Hepatocyte (in vitro differentiated cells): ENCODE measurements around the gene ATAD1. TPM values are rescaled to one million over a fixed set of nuclear protein-coding genes. Genes with fewer than 3 reads are reported as not detected.
"Not testable (repeated sequence)": the region's sequence is repeated elsewhere in the genome, so short reads cannot be mapped to it uniquely, and the experiment has no call there.

Experiments
- DNase-seq: peaks from one replicate; pipeline ENCODE4 v3.0.0-alpha.2; 2016; ENCODE audit warnings: low spot score
- H2AFZ ChIP-seq: fragments of 200-600 bp; sonication (generic); 2 replicates; pipeline ENCODE4 v1.6.0; 2016; ENCODE audit warnings: antibody characterized with exemption, mild to moderate bottlenecking
- H3K27ac ChIP-seq: fragments of 200-600 bp; sonication (generic); 2 replicates; pipeline ENCODE4 v1.5.1; 2016; ENCODE audit warnings: mild to moderate bottlenecking
- H3K27me3 ChIP-seq: fragments of 200-600 bp; sonication (generic); 2 replicates; pipeline ENCODE4 v1.6.1; 2016
- H3K36me3 ChIP-seq: fragments of 200-600 bp; sonication (generic); replicated peaks from 2 replicates; pipeline ENCODE4 v1.5.1; 2016; ENCODE audit warnings: low read depth; ENCODE audit not compliant: insufficient read depth
- H3K4me1 ChIP-seq: fragments of 200-600 bp; sonication (generic); 2 replicates; pipeline ENCODE4 v1.5.1; 2016; ENCODE audit warnings: mild to moderate bottlenecking, moderate library complexity; ENCODE audit not compliant: insufficient read depth
- H3K4me2 ChIP-seq: fragments of 200-600 bp; sonication (generic); 2 replicates; pipeline ENCODE4 v1.6.0; 2016
- H3K4me3 ChIP-seq: fragments of 200-600 bp; sonication (generic); 2 replicates; pipeline ENCODE4 v1.5.1; 2016; ENCODE audit warnings: mild to moderate bottlenecking
- H3K79me2 ChIP-seq: fragments of 200-600 bp; sonication (generic); 2 replicates; pipeline ENCODE4 v1.6.0; 2017; ENCODE audit warnings: mild to moderate bottlenecking
- H3K9me2 ChIP-seq: fragments of 200-600 bp; sonication (generic); replicated peaks from 2 replicates; pipeline ENCODE4 v1.6.0; 2017; ENCODE audit warnings: mild to moderate bottlenecking; ENCODE audit not compliant: insufficient read depth
- H3K9me3 ChIP-seq: fragments of 200-600 bp; sonication (generic); 2 replicates; pipeline ENCODE4 v1.5.1; 2016; ENCODE audit warnings: low read depth, mild to moderate bottlenecking
- H4K20me1 ChIP-seq: fragments of 200-600 bp; sonication (generic); 2 replicates; pipeline ENCODE4 v1.6.0; 2016; ENCODE audit warnings: mild to moderate bottlenecking; ENCODE audit not compliant: insufficient read depth, poor library complexity, severe bottlenecking
- CTCF ChIP-seq: fragments of 200-600 bp; sonication (generic); IDR thresholded peaks from 2 replicates; pipeline ENCODE4 v1.5.1; 2016; ENCODE audit warnings: antibody characterized with exemption, mild to moderate bottlenecking; ENCODE audit not compliant: poor library complexity
- EZH2 ChIP-seq: fragments of 200-600 bp; sonication (generic); IDR thresholded peaks from 2 replicates; pipeline ENCODE4 v1.6.1; 2016; ENCODE audit warnings: antibody characterized with exemption, mild to moderate bottlenecking, borderline replicate concordance
- EZH2phosphoT487 ChIP-seq: fragments of 200-600 bp; sonication (generic); IDR thresholded peaks from one replicate; pipeline ENCODE4 v1.6.1; 2018; ENCODE audit warnings: antibody characterized with exemption, mild to moderate bottlenecking, low read depth, moderate library complexity; ENCODE audit not compliant: unreplicated experiment, severe bottlenecking
- WGBS: methylation state at CpG from one replicate; pipeline ENCODE4 v1.1.6; 2016; ENCODE audit warnings: low lambda C conversion rate; ENCODE audit errors: missing lambda C conversion rate; 5-methylcytosine and 5-hydroxymethylcytosine counted together
- polyA plus RNA-seq: library from polyadenylated mRNA; unstranded; fragments of >200 nt; fragmentation: Nextera tagmentation; extraction: Ambion mirVana; gene quantifications from 2 replicates; pipeline ENCODE4 v1.2.1, GENCODE V29; 2016
- total RNA-seq: library from RNA; depleted of rRNA; stranded (reverse); fragments of >200 nt; gene quantifications from 2 replicates; pipeline ENCODE4 v1.2.3, GENCODE V29; 2014

Gene ATAD1
- total and polyA plus RNA-seq, 2 experiments from 2014 or later, result 33.4 to 50.7 TPM

- Histone ChIP-seq H3K27me3 (no peaks in the 10 kb centered on the region), H3K4me3 (no peak overlapping the region), H3K9me2 (no peaks in the 10 kb centered on the region), H2AFZ (no peak overlapping the region), H3K4me2 (no peak overlapping the region), H3K27ac (no peak overlapping the region), H3K4me1 (peaks cover 3% of the 10 kb centered on the region), H3K79me2 (no peaks in the 10 kb centered on the region), H3K9me3 (no peaks in the 10 kb centered on the region), H3K36me3 (no peaks in the 10 kb centered on the region), H4K20me1 (no peaks in the 10 kb centered on the region)
- no peak for DNase-seq
- no peak for TF ChIP-seq CTCF
- 86% methylated on average over 2 of the region's 2 CpGs for WGBS
Measured at GRCh38 chr10:87751274-87751673, 66.8 kb downstream of the ATAD1 start.

- no peaks in the 10 kb centered on the region for H3K36me3 ChIP-seq
- no peaks in the 10 kb centered on the region for H3K79me2 ChIP-seq
- no peak overlapping the region for H2AFZ ChIP-seq
- H3K4me2 ChIP-seq, result no peak overlapping the region
- H3K27ac ChIP-seq, result no peak overlapping the region
- no peaks in the 10 kb centered on the region for H3K9me2 ChIP-seq
- H3K4me1 ChIP-seq, result peaks cover 3% of the 10 kb centered on the region
- no peak for DNase-seq
- no peak overlapping the region for H3K4me3 ChIP-seq
- H3K27me3 ChIP-seq, result no peaks in the 10 kb centered on the region
- no peaks in the 10 kb centered on the region for H3K9me3 ChIP-seq
- no peaks in the 10 kb centered on the region for H4K20me1 ChIP-seq
- TF ChIP-seq EZH2phosphoT487 (no peak), EZH2 (no peak), CTCF (no peak)
Measured at GRCh38 chr10:87750817-87751216, 67.2 kb downstream of the ATAD1 start.

GRCh38 chr10:87750001-87750671 lies 67.9 kb downstream of the ATAD1 start:
- no peaks in the 10 kb centered on the region for H3K36me3 ChIP-seq
- H3K9me3 ChIP-seq, result no peaks in the 10 kb centered on the region
- H3K79me2 ChIP-seq, result no peaks in the 10 kb centered on the region
- TF ChIP-seq CTCF (no peak), EZH2phosphoT487 (no peak), EZH2 (no peak)
- H3K27me3 ChIP-seq, result no peaks in the 10 kb centered on the region
- no peaks in the 10 kb centered on the region for H4K20me1 ChIP-seq
- H3K27ac ChIP-seq, result no peak overlapping the region
- no peak overlapping the region for H3K4me3 ChIP-seq
- DNase-seq, result no peak
- H3K4me1 ChIP-seq, result peaks cover 3% of the 10 kb centered on the region
- H2AFZ ChIP-seq, result no peak overlapping the region
- 55% methylated on average over 5 of the region's 5 CpGs for WGBS
- no peaks in the 10 kb centered on the region for H3K9me2 ChIP-seq
- H3K4me2 ChIP-seq, result no peak overlapping the region

GRCh38 chr10:87748244-87748643 lies 69.8 kb downstream of the ATAD1 start:
- not testable (repeated sequence) for H3K4me3 ChIP-seq, H3K36me3 ChIP-seq, H3K9me2 ChIP-seq, H4K20me1 ChIP-seq, H2AFZ ChIP-seq, H3K9me3 ChIP-seq, H3K27me3 ChIP-seq, H3K4me1 ChIP-seq, H3K27ac ChIP-seq, H3K79me2 ChIP-seq, DNase-seq, H3K4me2 ChIP-seq
- 93% methylated on average over 4 of the region's 4 CpGs for WGBS
